Non-pigmented ciliary epithelial cell (primary cell): ENCODE data around the gene ISX.
"Not testable (repeated sequence)": the region's sequence is repeated elsewhere in the genome, so short reads cannot be mapped to it uniquely, and the experiment has no call there.

ENCODE experiments used
- DNase-seq: peaks from one replicate; pipeline ENCODE4 v3.0.0-alpha.2; 2010; ENCODE audit warnings: low read depth

ISX gene

DNA sequence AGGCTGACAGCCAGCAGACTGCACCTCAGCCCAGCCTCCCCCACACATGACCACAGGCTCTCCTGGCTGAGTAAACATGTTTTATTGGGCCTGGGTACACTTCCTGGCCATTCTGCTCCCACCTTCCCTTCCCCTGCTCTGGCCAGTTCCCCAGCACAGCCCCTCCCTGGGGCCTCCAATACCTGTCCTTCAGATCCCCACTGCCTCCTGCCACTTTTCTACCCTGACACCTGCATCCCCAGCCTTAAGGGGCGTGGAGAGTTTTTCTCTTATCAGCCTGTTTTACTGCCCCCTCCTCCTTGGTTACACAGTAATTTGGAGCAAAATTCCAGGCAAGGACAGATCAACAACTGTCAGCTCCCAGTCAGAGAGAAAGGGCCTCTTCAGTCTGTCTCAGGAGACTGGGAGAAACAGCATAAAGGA is at the start of gene ISX:
TSS of gene ISX (plus strand) at position 363 of the 423 bp plus-strand sequence. CDS start 930 bp downstream, outside the sequence.
- no peak for DNase-seq

DNA sequence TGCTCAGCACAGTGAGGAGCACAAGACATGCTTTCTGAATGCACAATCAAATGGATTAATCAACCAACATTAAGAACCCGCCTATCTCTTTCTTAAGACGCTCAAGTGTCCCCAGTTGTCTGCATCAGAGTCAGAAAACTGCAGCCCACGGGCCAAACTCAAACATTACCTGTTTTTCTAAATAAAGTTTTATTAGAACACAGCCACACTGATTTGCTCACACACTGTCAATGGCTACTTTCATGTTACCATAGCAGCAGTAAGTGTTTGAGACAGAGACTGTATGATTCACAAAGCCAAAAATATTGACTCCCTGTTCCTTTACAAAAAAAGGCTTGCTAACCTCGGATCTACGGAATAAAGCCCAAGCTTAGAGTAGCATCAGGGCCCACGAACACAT is 49.0 kb upstream of the ISX start:
- DNase-seq: no peak

DNA sequence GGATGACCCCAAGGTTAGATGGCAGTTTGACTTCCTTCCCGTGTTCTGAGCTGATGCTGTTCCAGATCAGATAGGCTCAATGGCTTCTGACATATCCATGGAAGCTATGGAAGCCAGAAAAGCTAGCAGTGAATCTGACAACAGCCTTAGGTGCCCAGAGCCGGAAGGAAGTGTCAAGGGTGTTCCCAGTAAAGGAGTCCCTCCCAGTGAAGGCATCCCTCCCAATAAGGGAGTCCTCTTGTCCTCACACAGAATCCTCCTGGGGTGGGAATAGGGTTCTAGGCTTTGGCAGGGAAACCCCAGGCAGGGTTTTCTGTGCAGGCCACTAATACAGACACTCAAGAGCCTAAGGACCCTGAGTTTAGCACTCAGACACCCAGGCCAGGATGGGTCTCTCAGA is 47.0 kb upstream of the ISX start:
- no peak for DNase-seq

DNA sequence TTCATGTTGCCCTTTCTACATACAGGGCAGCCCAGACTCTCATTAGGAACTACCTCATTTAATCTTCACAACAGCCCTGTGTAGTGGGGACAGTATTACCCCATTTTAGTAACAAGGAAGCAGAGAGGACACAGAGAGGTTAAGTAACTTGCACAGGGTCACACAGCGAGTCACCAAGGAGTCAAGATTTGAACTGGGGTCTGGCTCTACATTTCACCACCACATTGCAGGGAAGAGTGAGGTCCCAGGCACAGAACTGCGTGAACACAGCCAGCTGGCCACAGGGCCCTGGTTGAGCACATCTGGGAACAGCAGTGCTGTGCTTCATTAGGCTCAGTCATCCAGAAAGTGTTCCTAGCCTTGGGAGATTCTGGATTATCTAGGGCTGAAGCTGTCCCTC is 45.4 kb upstream of the ISX start:
- DNase-seq: no peak

DNA sequence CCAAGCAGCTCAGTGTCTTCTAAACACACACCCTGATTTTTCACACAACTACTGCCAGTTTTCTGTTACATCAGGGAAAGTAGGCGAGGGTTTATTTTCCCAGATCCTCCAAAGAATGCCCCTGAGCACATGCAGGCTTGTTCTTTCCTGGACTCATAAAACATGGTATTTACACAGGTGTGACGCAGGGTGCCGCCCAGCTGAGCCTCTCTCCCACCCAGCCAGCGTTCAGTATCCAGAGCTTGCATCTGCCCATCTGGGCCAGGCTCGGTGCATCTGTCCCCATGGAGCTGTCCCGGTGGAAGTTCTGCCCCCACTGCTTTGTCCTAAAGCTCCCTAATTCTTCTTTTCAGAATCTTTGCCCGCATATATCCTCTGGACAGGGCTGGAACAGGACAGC is 44.8 kb upstream of the ISX start:
- no peak for DNase-seq

DNA sequence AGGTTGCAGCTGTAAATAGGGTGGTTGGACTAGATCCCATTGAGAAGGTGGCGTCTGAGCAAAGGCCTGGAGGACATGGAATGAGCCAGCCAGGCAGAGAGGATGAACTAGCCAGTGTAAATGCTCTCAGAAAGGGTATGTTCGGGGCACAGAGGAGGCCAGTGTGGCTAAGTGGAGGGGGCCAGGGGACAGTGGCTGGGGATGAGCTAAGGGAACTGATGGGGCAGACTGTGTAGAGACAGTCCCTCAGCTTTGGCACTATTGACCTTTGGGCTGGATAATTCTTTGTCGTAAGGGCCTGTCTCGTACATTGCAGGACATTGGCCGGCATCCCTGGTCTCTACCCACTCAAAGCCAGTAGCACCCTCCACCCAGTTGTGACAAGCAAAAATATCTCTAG is 43.7 kb upstream of the ISX start:
- DNase-seq: no peak

DNA sequence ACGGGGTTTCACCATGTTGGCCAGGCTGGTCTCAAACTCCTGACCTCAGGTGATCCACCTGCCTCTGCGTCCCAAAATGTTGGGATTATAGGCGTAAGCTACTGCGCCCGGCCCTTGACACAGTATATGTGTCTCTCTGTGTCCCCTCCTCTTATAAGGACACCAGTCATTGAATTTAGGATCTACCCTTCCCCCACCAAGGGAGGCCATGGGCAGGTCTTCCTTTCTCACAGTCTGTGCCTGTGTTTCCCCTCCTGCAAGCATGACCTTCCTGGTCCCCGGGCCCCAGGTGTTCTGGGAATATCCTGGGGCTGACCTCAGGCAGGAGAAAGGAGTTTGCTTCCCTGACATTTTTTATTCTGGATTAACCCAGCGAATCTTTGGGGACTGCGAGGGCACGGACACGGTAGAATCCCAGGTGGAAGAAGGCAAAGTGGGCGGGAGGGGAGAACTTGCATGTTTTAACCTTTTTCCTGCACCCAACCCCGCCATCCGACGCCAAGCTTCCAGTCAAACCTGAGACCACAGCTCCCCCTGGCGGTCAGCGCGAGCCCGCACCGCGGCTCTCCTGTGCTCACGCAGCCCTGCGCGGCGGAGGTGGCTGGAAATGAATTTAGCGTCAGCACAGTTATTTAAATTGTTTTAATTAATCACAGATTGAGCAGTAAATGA is 42.1 kb upstream of the ISX start:
- no peak for DNase-seq

DNA sequence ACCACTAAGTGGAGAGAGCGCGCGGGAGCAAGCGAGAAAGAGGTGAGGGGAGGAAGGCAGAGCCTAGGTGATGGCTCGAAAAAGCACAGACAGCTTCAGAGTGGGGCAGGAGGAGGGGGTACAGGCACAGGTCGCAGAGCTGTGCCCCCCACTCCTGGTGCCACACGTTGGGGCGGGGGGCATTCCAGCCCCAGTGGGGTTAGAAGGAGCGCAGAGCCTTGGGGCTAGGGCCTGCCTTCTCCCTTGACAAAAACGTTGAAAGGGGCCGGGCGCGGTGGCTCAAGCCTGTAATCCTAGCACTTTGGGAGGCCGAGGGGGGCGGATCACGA is 41.6 kb upstream of the ISX start:
- DNase-seq: no peak

DNA sequence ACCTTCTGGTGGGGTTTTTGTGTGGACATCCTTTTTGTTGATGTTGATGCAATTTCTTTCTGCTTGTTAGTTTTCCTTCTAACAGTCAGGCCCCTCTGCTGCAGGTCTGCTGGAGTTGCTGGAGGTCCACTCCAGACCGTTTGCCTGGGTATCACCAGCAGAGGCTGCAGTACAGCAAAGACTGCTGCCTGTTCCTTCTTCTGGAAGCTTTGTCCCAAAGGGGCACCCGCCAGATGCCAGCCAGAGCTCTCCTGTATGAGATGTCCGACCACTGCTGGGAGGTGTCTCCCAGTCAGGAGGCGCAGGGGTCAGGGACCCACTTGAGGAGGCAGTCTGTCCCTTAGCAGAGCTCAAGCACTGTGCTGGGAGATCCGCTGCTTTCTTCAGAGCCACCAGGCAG is 35.8 kb upstream of the ISX start:
- DNase-seq: not testable (repeated sequence)

DNA sequence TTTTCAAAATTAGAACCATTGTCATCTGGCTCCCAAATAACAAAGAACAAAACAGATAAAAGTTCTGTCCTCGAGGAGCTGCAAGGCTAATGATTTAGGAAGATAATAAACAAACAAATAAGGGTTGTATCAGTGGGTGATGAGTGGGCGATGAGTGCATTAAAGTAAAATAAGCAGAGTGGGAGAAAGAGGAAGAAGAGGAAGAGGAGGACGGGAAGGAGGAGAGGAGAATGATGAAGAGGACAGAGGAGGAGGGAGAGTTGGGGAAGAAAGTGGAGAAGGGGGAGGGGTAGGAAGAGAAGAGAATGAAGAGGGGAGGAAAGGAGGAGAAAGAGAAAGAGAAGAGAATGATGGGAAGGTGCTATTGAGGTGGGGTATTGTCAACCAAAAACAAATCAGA is 33.4 kb upstream of the ISX start:
- DNase-seq: no peak

DNA sequence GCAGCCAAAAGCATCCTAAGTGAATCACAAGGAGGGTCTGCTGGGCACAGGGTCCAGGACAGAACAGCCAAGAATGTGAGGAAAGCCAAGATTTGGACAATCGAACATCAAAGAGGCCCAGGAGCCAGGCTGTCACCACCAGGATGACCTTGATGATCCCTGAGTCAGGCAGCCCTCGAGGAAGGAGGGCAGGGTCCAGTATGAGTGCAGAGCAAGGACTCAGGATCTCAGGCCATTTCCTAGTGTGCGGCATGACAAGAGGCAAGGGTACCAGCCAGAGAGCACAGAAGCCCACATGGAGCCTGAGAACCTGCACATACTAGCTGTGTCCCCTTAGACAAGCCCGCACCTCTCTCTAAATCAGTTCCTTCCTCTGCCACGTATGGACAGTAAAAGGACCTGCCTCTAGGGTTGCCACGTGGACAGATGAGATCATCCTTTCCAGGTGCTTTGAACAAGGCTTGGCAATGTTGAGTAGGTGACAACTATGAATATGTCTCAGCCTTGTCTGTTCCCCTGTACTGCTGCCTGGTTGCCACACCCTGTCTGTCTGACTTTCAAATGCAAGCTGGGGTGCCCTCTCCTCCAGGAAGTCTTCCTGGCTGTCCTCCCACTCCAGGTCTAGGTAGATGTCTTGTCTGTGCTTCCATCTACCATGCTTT is 32.2 kb upstream of the ISX start:
- DNase-seq: no peak

DNA sequence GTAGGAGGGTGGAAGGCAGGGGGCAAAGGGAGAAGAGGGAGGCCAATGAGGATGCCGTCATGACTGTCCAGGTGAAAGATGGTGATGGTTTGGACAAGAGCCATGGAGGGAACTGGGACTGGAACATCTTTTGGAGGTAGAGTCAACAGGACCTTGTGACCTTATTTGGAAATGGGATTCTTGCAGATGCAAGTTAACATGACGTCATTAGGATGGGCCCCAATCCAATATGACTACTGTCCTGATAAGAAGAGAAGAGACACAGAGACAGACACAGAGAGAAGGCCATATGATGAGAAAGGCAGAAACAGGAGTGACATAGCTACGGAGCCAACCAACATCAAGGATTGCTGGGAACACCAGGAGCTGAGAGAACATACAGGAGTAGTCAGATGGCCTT is 31.0 kb upstream of the ISX start:
- no peak for DNase-seq

DNA sequence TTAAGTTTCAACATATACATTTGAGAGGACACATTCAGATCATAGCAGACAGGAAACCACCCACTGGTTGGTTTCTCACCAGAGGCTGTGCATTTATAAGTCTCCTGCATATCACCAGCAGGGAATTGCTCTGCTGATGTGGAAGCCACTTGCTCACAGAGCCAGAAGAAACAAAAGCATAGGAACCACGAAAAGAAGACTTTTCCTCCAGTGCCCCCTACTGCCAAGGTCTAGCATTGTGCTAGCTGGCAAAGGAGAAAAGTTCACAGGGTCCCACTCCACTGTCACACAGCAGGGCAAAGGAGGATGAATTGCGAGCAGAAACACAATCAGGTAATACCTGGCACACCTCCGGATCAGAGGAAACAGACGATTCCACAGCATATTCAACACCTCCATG is 28.9 kb upstream of the ISX start:
- DNase-seq: no peak

DNA sequence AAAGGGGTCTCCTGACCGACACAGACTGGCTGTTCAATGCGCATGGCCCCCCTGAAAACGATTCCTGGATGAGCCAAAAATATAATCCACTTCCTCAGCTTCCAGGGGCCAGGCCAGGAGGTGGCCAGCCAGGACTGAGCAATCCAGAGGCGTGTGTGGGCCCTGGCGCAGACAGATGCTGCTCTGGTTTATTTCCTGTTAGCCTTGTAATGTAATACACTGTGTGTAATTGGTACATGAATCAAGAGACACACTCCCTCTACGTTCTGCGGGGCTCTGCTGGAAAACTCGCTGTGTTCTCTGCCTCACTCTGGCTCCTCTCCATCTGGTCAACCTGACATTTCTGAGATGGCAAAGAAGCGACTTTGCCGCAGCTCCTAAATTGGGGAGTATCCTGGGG is 26.3 kb upstream of the ISX start:
- no peak for DNase-seq

DNA sequence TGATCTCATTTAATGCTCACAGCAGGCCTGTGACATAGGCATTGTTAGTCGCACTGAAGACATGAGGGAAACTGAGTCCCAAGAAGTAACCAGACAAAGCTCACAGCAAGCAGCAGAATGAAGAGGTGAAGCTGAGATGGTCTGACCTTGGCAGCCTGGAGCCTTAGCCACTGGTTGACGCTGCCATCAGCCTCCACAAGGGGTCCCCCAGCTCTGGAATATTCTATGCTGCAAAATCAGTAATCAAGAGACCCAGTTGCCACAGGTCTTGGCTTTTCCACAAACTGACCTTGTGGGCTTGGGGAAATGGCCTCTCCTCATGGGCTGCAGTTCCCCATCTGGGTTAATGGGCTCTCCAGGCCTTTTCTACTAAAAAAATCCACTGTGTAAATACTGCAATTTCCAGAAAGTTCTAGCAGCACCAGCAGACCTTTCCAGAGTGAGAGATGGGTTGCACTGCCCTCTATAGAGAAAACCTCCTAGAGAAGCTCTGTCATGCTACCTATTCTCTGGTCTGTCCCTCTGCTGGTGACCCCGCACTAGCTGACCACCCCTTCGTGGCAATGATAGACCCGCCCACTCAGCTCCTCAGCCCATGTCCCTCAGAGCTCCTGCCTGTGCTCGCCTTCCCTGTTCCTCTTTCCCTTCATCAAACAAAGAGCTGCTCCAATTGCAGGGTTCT is 22.6 kb upstream of the ISX start:
- no peak for DNase-seq

DNA sequence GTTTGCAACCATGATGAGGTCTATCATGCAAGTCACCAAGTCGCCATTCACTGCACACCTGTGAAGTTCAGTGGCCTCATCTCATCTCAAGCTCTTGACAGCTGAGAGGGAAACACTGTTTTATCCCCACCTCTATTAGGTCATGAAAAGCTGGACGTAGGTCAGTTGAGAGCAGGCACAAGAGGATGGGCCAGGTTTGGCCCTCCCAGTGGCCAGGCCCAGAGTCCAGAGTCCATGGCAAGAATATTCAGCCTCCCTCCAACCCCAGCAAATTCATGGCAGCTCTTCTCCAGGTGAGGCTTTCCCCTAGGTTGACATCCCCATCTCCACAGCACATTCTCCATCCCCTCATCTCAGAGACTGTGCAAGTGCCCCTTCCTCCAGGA is 22.0 kb upstream of the ISX start:
- DNase-seq: no peak

DNA sequence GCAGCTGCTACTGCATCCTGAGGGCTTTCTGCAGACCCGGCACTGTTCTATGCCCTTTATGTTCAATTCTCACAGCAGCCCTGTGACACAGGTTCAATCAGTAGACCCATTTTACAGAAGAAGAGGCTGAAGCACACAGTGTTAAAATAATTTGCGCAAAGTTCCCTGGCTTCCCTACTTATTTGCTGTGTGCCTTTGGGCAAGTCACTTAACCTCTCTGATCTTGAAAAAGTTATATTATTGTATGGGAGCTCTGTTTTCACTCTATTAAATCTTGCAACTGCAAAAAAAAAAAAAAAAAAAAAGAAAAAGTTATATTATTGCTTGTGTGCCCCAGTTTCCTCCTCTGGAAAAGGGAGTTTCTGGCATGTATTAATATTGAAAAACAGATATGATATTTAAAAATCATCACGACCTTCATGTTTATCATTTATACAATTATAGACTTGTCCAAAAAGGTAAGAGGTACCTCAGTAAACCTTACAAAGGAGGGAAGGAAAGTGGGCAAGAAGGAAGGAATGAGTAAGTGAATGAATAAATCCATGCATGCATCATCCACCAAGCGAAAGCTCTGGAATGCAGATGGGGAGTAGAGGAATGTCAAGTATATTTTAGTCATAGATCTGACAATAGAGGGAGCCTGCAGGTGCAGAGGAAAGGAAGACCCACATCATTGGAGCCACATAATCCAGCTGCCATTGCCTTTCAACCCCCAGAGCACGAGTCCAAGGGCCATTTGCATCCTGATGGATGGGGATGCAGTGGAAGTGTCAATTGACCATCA is 21.2 kb upstream of the ISX start:
- no peak for DNase-seq

DNA sequence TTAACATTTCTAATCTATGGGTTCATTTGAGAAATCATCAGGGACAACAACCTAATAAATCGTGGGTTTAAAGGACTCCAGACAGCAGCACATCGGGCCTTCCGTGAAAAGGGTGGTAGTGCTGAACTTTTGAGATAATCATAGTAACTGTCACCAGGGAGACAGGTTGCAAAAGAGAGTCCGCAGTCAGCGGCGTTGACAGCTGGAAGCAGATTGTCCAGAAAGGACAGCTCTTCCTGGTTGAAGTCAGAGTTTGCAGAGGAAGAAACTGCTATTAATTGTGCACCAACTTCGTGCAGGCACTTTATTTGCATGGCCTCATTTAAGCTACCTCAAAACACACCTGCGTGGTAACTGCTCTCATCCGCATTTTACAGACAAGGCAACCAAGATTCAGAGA is 20.5 kb upstream of the ISX start:
- no peak for DNase-seq

DNA sequence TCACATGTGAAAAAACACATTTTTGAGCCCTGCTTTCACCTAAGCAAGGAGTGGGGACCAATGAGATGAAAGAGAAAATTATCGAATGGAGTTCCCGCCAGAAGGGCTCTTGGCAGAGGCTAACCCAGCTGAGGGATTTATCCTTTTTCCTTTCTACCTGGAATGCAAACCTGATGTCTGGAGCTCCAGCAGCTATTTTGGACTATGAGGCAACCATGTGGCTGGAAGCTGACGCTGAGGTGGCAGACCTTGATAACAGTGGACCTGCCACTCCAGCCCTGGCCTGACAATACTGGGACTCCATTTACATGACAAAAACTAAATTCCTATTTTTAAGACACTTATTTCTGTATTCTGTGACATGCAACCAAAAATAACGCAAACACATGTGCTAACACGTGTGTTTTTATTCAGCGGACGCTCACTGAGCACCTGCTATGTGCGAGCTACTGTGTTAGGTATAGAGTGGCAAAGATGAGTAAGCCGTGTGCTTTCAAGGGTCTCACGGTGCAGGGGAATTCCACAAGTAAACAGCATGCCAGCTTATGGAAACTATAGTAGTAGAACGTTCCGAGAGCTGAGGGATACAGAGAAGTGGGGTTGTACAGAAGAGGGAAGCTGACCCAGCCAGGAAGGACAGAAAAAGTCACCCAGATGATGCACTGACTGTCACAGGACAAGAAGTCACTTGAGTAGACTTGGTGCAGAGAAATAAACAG is 19.1 kb upstream of the ISX start:
- no peak for DNase-seq

DNA sequence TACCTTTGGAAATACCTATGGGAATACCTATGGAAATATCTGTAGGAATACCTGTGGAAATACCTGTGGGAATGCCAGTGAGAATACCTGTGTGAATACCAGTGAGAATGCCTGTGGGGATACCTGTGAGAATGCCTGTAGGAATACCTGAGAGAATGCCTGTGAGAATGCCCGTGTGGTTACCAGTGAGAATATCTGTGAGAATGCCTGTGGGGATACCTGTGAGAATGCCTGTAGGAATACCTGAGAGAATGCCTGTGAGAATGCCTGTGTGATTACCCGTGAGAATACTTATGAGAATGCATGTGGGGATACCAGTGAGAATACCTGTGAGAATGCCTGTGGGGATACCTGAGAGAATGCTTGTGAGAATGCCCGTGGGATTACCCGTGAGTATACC is 15.9 kb upstream of the ISX start:
- DNase-seq: not testable (repeated sequence)

DNA sequence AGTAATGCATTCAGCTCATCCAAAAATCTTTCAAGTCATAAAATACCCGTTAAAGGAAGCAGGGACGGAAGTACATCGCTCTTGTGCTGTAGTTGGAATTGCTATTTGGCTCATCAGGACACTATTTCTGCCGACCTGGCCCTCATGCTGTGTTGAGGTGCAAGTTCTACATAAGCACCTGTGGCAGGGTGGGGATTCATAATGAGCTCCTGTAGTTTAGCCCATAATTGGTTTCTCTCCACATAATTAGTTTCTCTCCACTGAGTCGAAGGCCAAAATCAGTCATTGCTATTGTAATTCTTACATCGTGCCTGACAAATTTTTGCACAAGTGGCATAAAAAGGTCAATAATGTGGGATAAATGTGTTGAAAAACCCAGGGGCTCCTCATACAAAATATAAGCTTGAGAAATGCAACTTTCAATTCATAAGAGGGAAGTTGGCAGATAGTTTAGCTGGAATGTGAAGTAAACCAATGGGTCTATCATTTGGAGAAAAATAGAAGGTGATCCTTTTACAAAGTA is 14.9 kb upstream of the ISX start:
- no peak for DNase-seq

DNA sequence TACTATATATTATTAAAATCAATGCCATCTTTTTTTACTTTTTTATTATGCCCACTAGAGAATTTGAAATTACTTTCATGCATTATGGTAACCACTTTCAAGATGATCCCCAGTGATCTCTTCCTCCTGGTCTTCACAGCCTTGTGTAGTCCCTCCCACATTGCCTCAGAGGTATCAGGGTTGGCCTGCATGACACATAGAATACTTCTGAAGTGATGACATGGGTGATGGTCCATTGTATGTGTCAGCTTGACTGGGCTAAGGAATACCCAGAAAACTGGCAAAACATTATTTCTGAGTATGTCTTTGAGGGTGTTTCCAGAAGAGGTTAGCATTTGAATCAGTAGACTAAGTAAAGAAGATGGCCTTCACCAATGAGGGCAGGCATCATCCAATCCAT is 14.2 kb upstream of the ISX start:
- DNase-seq: no peak
